HG02884 (cell line): ENCODE results near the gene SH3RF3.

Source experiments
- ATAC-seq: cut with Tn5 transposase; IDR thresholded peaks from one replicate; pipeline ENCODE4 v1.9.1; 2021; ENCODE audit warnings: mild to moderate bottlenecking, moderate library complexity; ENCODE audit not compliant: unreplicated experiment

Gene SH3RF3

GRCh38 chr2:109322111-109322510 lies 193.1 kb downstream of the SH3RF3 start:
- no peak for ATAC-seq

GRCh38 chr2:109322641-109323040 lies 193.6 kb downstream of the SH3RF3 start:
- no peak for ATAC-seq

GRCh38 chr2:109324861-109325260 lies 195.9 kb downstream of the SH3RF3 start:
- ATAC-seq = no peak

GRCh38 chr2:109325570-109325969 lies 196.6 kb downstream of the SH3RF3 start:
- ATAC-seq = no peak

GRCh38 chr2:109326306-109326705 lies 197.3 kb downstream of the SH3RF3 start:
- no peak for ATAC-seq

GRCh38 chr2:109330056-109330455 lies 201.1 kb downstream of the SH3RF3 start:
- ATAC-seq = no peak

GRCh38 chr2:109331081-109331480 lies 202.1 kb downstream of the SH3RF3 start:
- ATAC-seq = no peak

GRCh38 chr2:109331896-109332848 lies 203.2 kb downstream of the SH3RF3 start:
- no peak for ATAC-seq

- ATAC-seq = no peak
These were observed 203.9 kb downstream of the SH3RF3 start for GRCh38 chr2:109332880-109333279.

- ATAC-seq = no peak
These were observed 204.6 kb downstream of the SH3RF3 start for GRCh38 chr2:109333414-109334210.

GRCh38 chr2:109335631-109336176 lies 206.7 kb downstream of the SH3RF3 start:
- no peak for ATAC-seq

- no peak for ATAC-seq
These were observed 207.3 kb downstream of the SH3RF3 start for GRCh38 chr2:109336296-109336695.

GRCh38 chr2:109337221-109337620 lies 208.2 kb downstream of the SH3RF3 start:
- ATAC-seq = no peak

- no peak for ATAC-seq
These were observed 210.5 kb downstream of the SH3RF3 start for GRCh38 chr2:109339519-109339966.

- ATAC-seq = no peak
These were observed 211.4 kb downstream of the SH3RF3 start for GRCh38 chr2:109340381-109340780.

GRCh38 chr2:109341355-109342255 lies 212.6 kb downstream of the SH3RF3 start:
- no peak for ATAC-seq

- ATAC-seq = no peak
These were observed 213.3 kb downstream of the SH3RF3 start for GRCh38 chr2:109342256-109342850.

- ATAC-seq = no peak
These were observed 213.9 kb downstream of the SH3RF3 start for GRCh38 chr2:109342930-109343329.

- no peak for ATAC-seq
These were observed 214.5 kb downstream of the SH3RF3 start for GRCh38 chr2:109343460-109343859.

GRCh38 chr2:109344270-109344805 lies 215.3 kb downstream of the SH3RF3 start:
- no peak for ATAC-seq
